MM.1S (cell line): ENCODE measurements around the gene LPIN1.

ENCODE experiments used
- DNase-seq: peaks from one replicate; pipeline ENCODE4 v3.0.0-alpha.2; 2015
- H2AFZ ChIP-seq: fragments of 300-600 bp; sonication (generic); 2 replicates; pipeline ENCODE4 v1.6.0; 2016; ENCODE audit warnings: antibody characterized with exemption, low read length
- H3F3A ChIP-seq: fragments of 300-600 bp; sonication (generic); 2 replicates; pipeline ENCODE4 v1.6.1; 2016; ENCODE audit warnings: mild to moderate bottlenecking, antibody characterized with exemption, low read length, moderate library complexity, mixed read lengths; ENCODE audit not compliant: insufficient read depth
- H3K27ac ChIP-seq: fragments of 300-600 bp; sonication (generic); 2 replicates; pipeline ENCODE4 v1.5.1; 2016; ENCODE audit warnings: mild to moderate bottlenecking, low read length
- H3K27me3 ChIP-seq: fragments of 300-600 bp; sonication (generic); replicated peaks from 2 replicates; pipeline ENCODE4 v1.6.0; 2016; ENCODE audit warnings: low read length; ENCODE audit not compliant: insufficient read depth
- H3K36me3 ChIP-seq: fragments of 300-600 bp; sonication (generic); replicated peaks from 2 replicates; pipeline ENCODE4 v1.6.1; 2016; ENCODE audit warnings: mild to moderate bottlenecking, low read length, mixed read lengths; ENCODE audit not compliant: insufficient read depth
- H3K4me1 ChIP-seq: fragments of 300-600 bp; sonication (generic); 2 replicates; pipeline ENCODE4 v1.6.1; 2016; ENCODE audit warnings: low read length, mixed read lengths
- H3K4me2 ChIP-seq: fragments of 300-600 bp; sonication (generic); 2 replicates; pipeline ENCODE4 v1.6.0; 2016; ENCODE audit warnings: low read depth, low read length
- H3K4me3 ChIP-seq: fragments of 300-600 bp; sonication (generic); 2 replicates; pipeline ENCODE4 v1.5.1; 2016; ENCODE audit warnings: low read length, mixed read lengths
- H3K79me2 ChIP-seq: fragments of 300-600 bp; sonication (generic); 2 replicates; pipeline ENCODE4 v1.6.1; 2016; ENCODE audit warnings: mixed run types, low read length, mixed read lengths
- H3K9ac ChIP-seq: fragments of 300-600 bp; sonication (generic); 2 replicates; pipeline ENCODE4 v1.6.1; 2016; ENCODE audit warnings: low read length, mixed read lengths
- H3K9me2 ChIP-seq: fragments of 300-600 bp; sonication (generic); replicated peaks from 2 replicates; pipeline ENCODE4 v1.6.1; 2016; ENCODE audit warnings: mild to moderate bottlenecking, low read length, mixed read lengths; ENCODE audit not compliant: insufficient read depth
- H3K9me3 ChIP-seq: fragments of 300-600 bp; sonication (generic); replicated peaks from 2 replicates; pipeline ENCODE4 v1.6.1; 2016; ENCODE audit warnings: mild to moderate bottlenecking, low read length, mixed read lengths; ENCODE audit not compliant: insufficient read depth
- H4K20me1 ChIP-seq: fragments of 300-600 bp; sonication (generic); 2 replicates; pipeline ENCODE4 v1.6.1; 2016; ENCODE audit warnings: mild to moderate bottlenecking, low read length, moderate library complexity, mixed read lengths; ENCODE audit not compliant: insufficient read depth
- EZH2 ChIP-seq: fragments of 300-600 bp; sonication (generic); optimal IDR thresholded peaks from 2 replicates; pipeline ENCODE3; 2017; ENCODE audit warnings: low read depth, mild to moderate bottlenecking, antibody characterized with exemption, low read length, mixed read lengths
- EZH2phosphoT487 ChIP-seq: fragments of 300-600 bp; sonication (generic); IDR thresholded peaks from 2 replicates; pipeline ENCODE4 v1.6.1; 2018; ENCODE audit warnings: antibody characterized with exemption, low read length
- TF ChIP-seq, protein P1 (sequence below): fragments of 300-600 bp; sonication (generic); IDR thresholded peaks from 2 replicates; pipeline ENCODE4 v1.5.1; 2016; ENCODE audit warnings: antibody characterized with exemption, low read length, mixed read lengths

Gene LPIN1

DNA sequence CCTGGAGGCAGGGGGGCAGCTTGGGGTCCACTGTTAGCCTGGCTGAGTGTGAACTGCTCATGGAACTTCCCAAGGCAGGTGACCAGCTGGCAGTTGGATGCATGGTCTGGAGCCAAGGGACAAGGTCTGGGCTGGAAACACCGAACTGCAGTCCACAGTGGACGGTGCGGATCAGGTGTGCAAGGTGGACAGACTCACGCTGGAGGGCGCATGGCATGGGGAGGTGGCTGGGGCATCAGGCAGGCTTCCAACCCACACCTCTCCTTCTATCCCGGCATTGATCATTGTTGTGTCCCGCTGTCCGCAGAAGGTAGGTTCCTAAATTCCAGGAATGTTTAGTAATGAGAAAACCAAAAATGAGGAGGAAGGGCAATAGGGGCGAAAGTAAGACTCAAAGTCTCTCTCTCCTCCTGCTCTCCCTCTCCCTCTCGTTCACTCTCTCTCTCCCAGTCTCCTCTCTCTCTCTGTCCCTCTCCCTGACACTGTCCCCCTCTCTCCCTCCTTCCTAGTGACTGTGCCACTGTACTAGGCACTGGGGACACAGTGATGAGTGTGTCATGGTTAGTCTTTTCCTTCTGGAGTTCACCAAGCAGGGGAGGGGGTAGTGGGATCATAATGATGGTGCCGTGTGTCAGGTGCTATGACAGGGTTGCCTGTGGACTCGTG is 30.3 kb upstream of the LPIN1 start:
- Histone ChIP-seq H3K36me3 (no peaks in the 10 kb centered on the region), H3K9me2 (no peaks in the 10 kb centered on the region), H3K4me2 (no peak overlapping the region), H3K79me2 (no peaks in the 10 kb centered on the region), H3K4me3 (no peak overlapping the region), H3K9ac (no peak overlapping the region), H3F3A (no peaks in the 10 kb centered on the region), H3K4me1 (no peaks in the 10 kb centered on the region; the same call in 1 of the 2 replicates), H3K27me3 (no peaks in the 10 kb centered on the region), H3K27ac (no peak overlapping the region), H3K9me3 (no peaks in the 10 kb centered on the region), H2AFZ (no peak overlapping the region), H4K20me1 (no peaks in the 10 kb centered on the region)
- no peak for DNase-seq
- TF ChIP-seq EZH2phosphoT487 (no peak), EZH2 (no peak)
- TF ChIP-seq, protein P1, sequence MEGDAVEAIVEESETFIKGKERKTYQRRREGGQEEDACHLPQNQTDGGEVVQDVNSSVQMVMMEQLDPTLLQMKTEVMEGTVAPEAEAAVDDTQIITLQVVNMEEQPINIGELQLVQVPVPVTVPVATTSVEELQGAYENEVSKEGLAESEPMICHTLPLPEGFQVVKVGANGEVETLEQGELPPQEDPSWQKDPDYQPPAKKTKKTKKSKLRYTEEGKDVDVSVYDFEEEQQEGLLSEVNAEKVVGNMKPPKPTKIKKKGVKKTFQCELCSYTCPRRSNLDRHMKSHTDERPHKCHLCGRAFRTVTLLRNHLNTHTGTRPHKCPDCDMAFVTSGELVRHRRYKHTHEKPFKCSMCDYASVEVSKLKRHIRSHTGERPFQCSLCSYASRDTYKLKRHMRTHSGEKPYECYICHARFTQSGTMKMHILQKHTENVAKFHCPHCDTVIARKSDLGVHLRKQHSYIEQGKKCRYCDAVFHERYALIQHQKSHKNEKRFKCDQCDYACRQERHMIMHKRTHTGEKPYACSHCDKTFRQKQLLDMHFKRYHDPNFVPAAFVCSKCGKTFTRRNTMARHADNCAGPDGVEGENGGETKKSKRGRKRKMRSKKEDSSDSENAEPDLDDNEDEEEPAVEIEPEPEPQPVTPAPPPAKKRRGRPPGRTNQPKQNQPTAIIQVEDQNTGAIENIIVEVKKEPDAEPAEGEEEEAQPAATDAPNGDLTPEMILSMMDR = no peak

- H3K4me3 ChIP-seq = no peak overlapping the region
- no peaks in the 10 kb centered on the region for H4K20me1 ChIP-seq
- no peaks in the 10 kb centered on the region for H3K9me2 ChIP-seq
- no peaks in the 10 kb centered on the region for H3K9me3 ChIP-seq
- H3K36me3 ChIP-seq = no peaks in the 10 kb centered on the region
- no peak overlapping the region for H3K27ac ChIP-seq
- no peak overlapping the region for H3K9ac ChIP-seq
- H3K4me1 ChIP-seq = no peaks in the 10 kb centered on the region; the same call in 1 of the 2 replicates
- H2AFZ ChIP-seq = no peak overlapping the region
- DNase-seq = no peak
- H3K79me2 ChIP-seq = no peaks in the 10 kb centered on the region
- H3K27me3 ChIP-seq = no peaks in the 10 kb centered on the region
- no peak overlapping the region for H3K4me2 ChIP-seq
- no peaks in the 10 kb centered on the region for H3F3A ChIP-seq
- TF ChIP-seq EZH2phosphoT487 = no peak
- no peak for TF ChIP-seq EZH2
- TF ChIP-seq, protein P1 = no peak
Observed at GRCh38 chr2:11716689-11717321, 29.6 kb upstream of the LPIN1 start.

- TF ChIP-seq EZH2 (no peak), EZH2phosphoT487 (no peak)
- TF ChIP-seq, protein P1 = no peak
- Histone ChIP-seq H3K27ac (no peak overlapping the region), H3K4me2 (no peak overlapping the region)
Observed at GRCh38 chr2:11717623-11718022, 28.8 kb upstream of the LPIN1 start.

More at GRCh38 chr2:11717623-11718022, 28.8 kb upstream of the LPIN1 start:
- Histone ChIP-seq H3K9me2 (no peaks in the 10 kb centered on the region), H3K36me3 (no peaks in the 10 kb centered on the region), H3K4me3 (no peak overlapping the region), H3K9ac (no peak overlapping the region), H3K79me2 (no peaks in the 10 kb centered on the region), H2AFZ (no peak overlapping the region), H4K20me1 (no peaks in the 10 kb centered on the region), H3K27me3 (no peaks in the 10 kb centered on the region), H3F3A (no peaks in the 10 kb centered on the region), H3K9me3 (no peaks in the 10 kb centered on the region), H3K4me1 (no peaks in the 10 kb centered on the region; the same call in 1 of the 2 replicates)
- DNase-seq = no peak
